ENCODE measurements around the gene SHLD1. TPM values are rescaled to one million over a fixed set of nuclear protein-coding genes. Genes with fewer than 3 reads are reported as not detected.
"Not testable (repeated sequence)": the region's sequence is repeated elsewhere in the genome, so short reads cannot be mapped to it uniquely, and the experiment has no call there.

SHLD1 gene
- total and polyA plus RNA-seq, 2 experiments from 2014 or later, result 1.4 to 15.0 TPM

GRCh38 chr20:5721356-5721755 is 28.8 kb upstream of the SHLD1 start:
- not testable (repeated sequence) for DNase-seq (ENCODE audit: low spot score); ATAC-seq; H3K4me1 Mint-ChIP-seq; H3K36me3 ChIP-seq (ENCODE audit: insufficient read depth); H3K4me3 Mint-ChIP-seq; H3K27me3 ChIP-seq (ENCODE audit: insufficient read depth); H2AFZ ChIP-seq; H3K4me3 ChIP-seq; H3K4me1 ChIP-seq (ENCODE audit: insufficient read depth); H3K79me2 ChIP-seq (replicated peaks; ENCODE audit: insufficient read depth); H3K9me3 Mint-ChIP-seq; H4K20me1 ChIP-seq (replicated peaks; ENCODE audit: insufficient read depth); H3F3A ChIP-seq (replicated peaks; ENCODE audit: low read depth); H3K27me3 Mint-ChIP-seq (ENCODE audit: insufficient read depth, low read depth, poor library complexity); H3K9me2 ChIP-seq (ENCODE audit: insufficient read depth); H3K4me2 ChIP-seq; H3K27ac ChIP-seq (ENCODE audit: low read depth); H3K36me3 Mint-ChIP-seq (ENCODE audit: low read depth); H3K27ac Mint-ChIP-seq

- Histone ChIP-seq H3K27me3 (ENCODE audit: insufficient read depth) (no peaks in the 10 kb centered on the region), H3F3A (replicated peaks; ENCODE audit: low read depth) (no peaks in the 10 kb centered on the region), H3K4me1 (ENCODE audit: insufficient read depth) (no peaks in the 10 kb centered on the region), H3K79me2 (replicated peaks; ENCODE audit: insufficient read depth) (no peaks in the 10 kb centered on the region), H3K9me2 (ENCODE audit: insufficient read depth) (no peaks in the 10 kb centered on the region), H3K4me3 (no peak overlapping the region), H4K20me1 (replicated peaks; ENCODE audit: insufficient read depth) (no peaks in the 10 kb centered on the region), H2AFZ (no peak overlapping the region), H3K4me2 (no peak overlapping the region), H3K36me3 (ENCODE audit: insufficient read depth) (no peaks in the 10 kb centered on the region), H3K27ac (ENCODE audit: low read depth) (no peak overlapping the region)
- Mint-ChIP-seq H3K9me3 (0 out of 3 replicates have a peak, but pooled peaks cover 3% of the 10 kb centered on the region), H3K36me3 (ENCODE audit: low read depth) (no peaks in the 10 kb centered on the region), H3K27ac (no peak overlapping the region), H3K27me3 (ENCODE audit: insufficient read depth, low read depth, poor library complexity) (peaks cover 2% of the 10 kb centered on the region), H3K4me3 (no peak overlapping the region), H3K4me1 (peaks cover 5% of the 10 kb centered on the region; the same call in 2 of the 3 replicates)
- ATAC-seq, result no peak
- no peak for DNase-seq (ENCODE audit: low spot score)
- TF ChIP-seq REST (IDR thresholded peaks at IDR 0.05; ENCODE audit: unreplicated experiment) (no peak), ZNF114 (CRISPR knock-in tag; IDR thresholded peaks at IDR 0.05) (no peak), CREB1 (CRISPR knock-in tag; IDR thresholded peaks at IDR 0.05; ENCODE audit: low read depth) (no peak), ZNF331 (CRISPR knock-in tag; IDR thresholded peaks at IDR 0.05; ENCODE audit: low read depth) (no peak), JUNB (IDR thresholded peaks at IDR 0.05; ENCODE audit: unreplicated experiment) (no peak), EZH2phosphoT487 (IDR thresholded peaks at IDR 0.05; ENCODE audit: unreplicated experiment) (no peak), STAT1 (IDR thresholded peaks at IDR 0.05; ENCODE audit: unreplicated experiment) (no peak), EZH2 (IDR thresholded peaks at IDR 0.05; ENCODE audit: low read depth, unreplicated experiment) (no peak), POLR2AphosphoS5 (IDR thresholded peaks at IDR 0.05; ENCODE audit: low read depth) (no peak), NANOG (IDR thresholded peaks at IDR 0.05; ENCODE audit: borderline replicate concordance) (no peak)
- TF ChIP-seq, protein P1, sequence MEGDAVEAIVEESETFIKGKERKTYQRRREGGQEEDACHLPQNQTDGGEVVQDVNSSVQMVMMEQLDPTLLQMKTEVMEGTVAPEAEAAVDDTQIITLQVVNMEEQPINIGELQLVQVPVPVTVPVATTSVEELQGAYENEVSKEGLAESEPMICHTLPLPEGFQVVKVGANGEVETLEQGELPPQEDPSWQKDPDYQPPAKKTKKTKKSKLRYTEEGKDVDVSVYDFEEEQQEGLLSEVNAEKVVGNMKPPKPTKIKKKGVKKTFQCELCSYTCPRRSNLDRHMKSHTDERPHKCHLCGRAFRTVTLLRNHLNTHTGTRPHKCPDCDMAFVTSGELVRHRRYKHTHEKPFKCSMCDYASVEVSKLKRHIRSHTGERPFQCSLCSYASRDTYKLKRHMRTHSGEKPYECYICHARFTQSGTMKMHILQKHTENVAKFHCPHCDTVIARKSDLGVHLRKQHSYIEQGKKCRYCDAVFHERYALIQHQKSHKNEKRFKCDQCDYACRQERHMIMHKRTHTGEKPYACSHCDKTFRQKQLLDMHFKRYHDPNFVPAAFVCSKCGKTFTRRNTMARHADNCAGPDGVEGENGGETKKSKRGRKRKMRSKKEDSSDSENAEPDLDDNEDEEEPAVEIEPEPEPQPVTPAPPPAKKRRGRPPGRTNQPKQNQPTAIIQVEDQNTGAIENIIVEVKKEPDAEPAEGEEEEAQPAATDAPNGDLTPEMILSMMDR (conservative IDR thresholded peaks at IDR 0.05; ENCODE audit: low read depth in 2 of 2), result no peak
- TF ChIP-seq, protein P2, sequence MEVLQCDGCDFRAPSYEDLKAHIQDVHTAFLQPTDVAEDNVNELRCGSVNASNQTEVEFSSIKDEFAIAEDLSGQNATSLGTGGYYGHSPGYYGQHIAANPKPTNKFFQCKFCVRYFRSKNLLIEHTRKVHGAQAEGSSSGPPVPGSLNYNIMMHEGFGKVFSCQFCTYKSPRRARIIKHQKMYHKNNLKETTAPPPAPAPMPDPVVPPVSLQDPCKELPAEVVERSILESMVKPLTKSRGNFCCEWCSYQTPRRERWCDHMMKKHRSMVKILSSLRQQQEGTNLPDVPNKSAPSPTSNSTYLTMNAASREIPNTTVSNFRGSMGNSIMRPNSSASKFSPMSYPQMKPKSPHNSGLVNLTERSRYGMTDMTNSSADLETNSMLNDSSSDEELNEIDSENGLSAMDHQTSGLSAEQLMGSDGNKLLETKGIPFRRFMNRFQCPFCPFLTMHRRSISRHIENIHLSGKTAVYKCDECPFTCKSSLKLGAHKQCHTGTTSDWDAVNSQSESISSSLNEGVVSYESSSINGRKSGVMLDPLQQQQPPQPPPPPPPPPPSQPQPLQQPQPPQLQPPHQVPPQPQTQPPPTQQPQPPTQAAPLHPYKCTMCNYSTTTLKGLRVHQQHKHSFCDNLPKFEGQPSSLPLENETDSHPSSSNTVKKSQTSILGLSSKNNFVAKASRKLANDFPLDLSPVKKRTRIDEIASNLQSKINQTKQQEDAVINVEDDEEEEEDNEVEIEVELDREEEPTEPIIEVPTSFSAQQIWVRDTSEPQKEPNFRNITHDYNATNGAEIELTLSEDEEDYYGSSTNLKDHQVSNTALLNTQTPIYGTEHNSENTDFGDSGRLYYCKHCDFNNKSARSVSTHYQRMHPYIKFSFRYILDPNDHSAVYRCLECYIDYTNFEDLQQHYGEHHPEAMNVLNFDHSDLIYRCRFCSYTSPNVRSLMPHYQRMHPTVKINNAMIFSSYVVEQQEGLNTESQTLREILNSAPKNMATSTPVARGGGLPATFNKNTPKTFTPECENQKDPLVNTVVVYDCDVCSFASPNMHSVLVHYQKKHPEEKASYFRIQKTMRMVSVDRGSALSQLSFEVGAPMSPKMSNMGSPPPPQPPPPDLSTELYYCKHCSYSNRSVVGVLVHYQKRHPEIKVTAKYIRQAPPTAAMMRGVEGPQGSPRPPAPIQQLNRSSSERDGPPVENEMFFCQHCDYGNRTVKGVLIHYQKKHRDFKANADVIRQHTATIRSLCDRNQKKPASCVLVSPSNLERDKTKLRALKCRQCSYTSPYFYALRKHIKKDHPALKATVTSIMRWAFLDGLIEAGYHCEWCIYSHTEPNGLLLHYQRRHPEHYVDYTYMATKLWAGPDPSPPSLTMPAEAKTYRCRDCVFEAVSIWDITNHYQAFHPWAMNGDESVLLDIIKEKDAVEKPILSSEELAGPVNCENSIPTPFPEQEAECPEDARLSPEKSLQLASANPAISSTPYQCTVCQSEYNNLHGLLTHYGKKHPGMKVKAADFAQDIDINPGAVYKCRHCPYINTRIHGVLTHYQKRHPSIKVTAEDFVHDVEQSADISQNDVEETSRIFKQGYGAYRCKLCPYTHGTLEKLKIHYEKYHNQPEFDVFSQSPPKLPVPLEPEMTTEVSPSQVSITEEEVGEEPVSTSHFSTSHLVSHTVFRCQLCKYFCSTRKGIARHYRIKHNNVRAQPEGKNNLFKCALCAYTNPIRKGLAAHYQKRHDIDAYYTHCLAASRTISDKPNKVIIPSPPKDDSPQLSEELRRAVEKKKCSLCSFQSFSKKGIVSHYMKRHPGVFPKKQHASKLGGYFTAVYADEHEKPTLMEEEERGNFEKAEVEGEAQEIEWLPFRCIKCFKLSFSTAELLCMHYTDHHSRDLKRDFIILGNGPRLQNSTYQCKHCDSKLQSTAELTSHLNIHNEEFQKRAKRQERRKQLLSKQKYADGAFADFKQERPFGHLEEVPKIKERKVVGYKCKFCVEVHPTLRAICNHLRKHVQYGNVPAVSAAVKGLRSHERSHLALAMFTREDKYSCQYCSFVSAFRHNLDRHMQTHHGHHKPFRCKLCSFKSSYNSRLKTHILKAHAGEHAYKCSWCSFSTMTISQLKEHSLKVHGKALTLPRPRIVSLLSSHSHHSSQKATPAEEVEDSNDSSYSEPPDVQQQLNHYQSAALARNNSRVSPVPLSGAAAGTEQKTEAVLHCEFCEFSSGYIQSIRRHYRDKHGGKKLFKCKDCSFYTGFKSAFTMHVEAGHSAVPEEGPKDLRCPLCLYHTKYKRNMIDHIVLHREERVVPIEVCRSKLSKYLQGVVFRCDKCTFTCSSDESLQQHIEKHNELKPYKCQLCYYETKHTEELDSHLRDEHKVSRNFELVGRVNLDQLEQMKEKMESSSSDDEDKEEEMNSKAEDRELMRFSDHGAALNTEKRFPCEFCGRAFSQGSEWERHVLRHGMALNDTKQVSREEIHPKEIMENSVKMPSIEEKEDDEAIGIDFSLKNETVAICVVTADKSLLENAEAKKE (CRISPR knock-in tag; IDR thresholded peaks at IDR 0.05), result no peak
Measured at GRCh38 chr20:5722927-5723326, 27.3 kb upstream of the SHLD1 start.
